HEK293T (cell line): ENCODE results near the gene LIG3.

Experiments used
- CTCF ChIA-PET: fragments of 350-600 bp; formaldehyde crosslinking; extraction: SDS; loops from one replicate; lab custom pipeline; 2021; ENCODE audit warnings: antibody characterized with exemption, inconsistent platforms; lab: Yijun Ruan, JAX
- POLR2A ChIA-PET: fragments of 350-600 bp; formaldehyde crosslinking; extraction: SDS; loops from one replicate; lab custom pipeline; 2020; ENCODE audit warnings: antibody characterized with exemption, inconsistent platforms; lab: Yijun Ruan, JAX
- DNase-seq: peaks from one replicate; pipeline ENCODE4 v3.0.0; 2012; ENCODE audit warnings: mixed read lengths; ENCODE audit errors: extremely low spot score
- ARNT ChIP-seq: fragments of 450-650 bp; IDR thresholded peaks from 2 replicates; pipeline ENCODE4 v1.6.1; 2017; ENCODE audit warnings: mild to moderate bottlenecking
- BHLHE40 ChIP-seq: fragments of 450-650 bp; IDR thresholded peaks from 2 replicates; pipeline ENCODE4 v1.6.1; 2016; ENCODE audit warnings: mild to moderate bottlenecking, moderate library complexity, borderline replicate concordance
- CTBP1 ChIP-seq: fragments of 450-650 bp; IDR thresholded peaks from 2 replicates; pipeline ENCODE4 v1.6.1; 2016; ENCODE audit warnings: borderline replicate concordance
- ELF4 ChIP-seq: fragments of 450-650 bp; IDR thresholded peaks from 2 replicates; pipeline ENCODE4 v1.6.1; 2017; ENCODE audit warnings: antibody characterized with exemption
- FOXA1 ChIP-seq: fragments of 450-650 bp; IDR thresholded peaks from 2 replicates; pipeline ENCODE4 v1.6.1; 2016; ENCODE audit warnings: mild to moderate bottlenecking
- FOXK2 ChIP-seq: fragments of 450-650 bp; IDR thresholded peaks from 2 replicates; pipeline ENCODE4 v1.6.1; 2016; ENCODE audit warnings: mild to moderate bottlenecking
- FOXM1 ChIP-seq: fragments of 450-650 bp; IDR thresholded peaks from 2 replicates; pipeline ENCODE4 v1.6.1; 2017; ENCODE audit warnings: mild to moderate bottlenecking, borderline replicate concordance
- HDGF ChIP-seq: fragments of 450-650 bp; IDR thresholded peaks from 2 replicates; pipeline ENCODE4 v1.6.1; 2017; ENCODE audit warnings: antibody characterized with exemption, borderline replicate concordance
- L3MBTL2 ChIP-seq: fragments of 450-650 bp; conservative IDR thresholded peaks from 2 replicates; pipeline ENCODE4 v1.6.1; 2016; ENCODE audit warnings: mild to moderate bottlenecking
- LEF1 ChIP-seq: fragments of 450-650 bp; IDR thresholded peaks from 2 replicates; pipeline ENCODE4 v1.6.1; 2017; ENCODE audit warnings: mild to moderate bottlenecking, borderline replicate concordance
- NFRKB ChIP-seq: fragments of 450-650 bp; IDR thresholded peaks from 2 replicates; pipeline ENCODE4 v1.6.1; 2016; ENCODE audit warnings: mild to moderate bottlenecking, moderate library complexity
- PKNOX1 ChIP-seq: fragments of 450-650 bp; IDR thresholded peaks from 2 replicates; pipeline ENCODE4 v1.6.1; 2016
- SP1 ChIP-seq: fragments of 450-650 bp; IDR thresholded peaks from 2 replicates; pipeline ENCODE4 v1.6.1; 2017
- SUZ12 ChIP-seq: fragments of 450-650 bp; IDR thresholded peaks from 2 replicates; pipeline ENCODE4 v1.6.1; 2016; ENCODE audit warnings: mild to moderate bottlenecking
- TARDBP ChIP-seq: fragments of 450-650 bp; IDR thresholded peaks from 2 replicates; pipeline ENCODE4 v1.6.1; 2016
- ZNF384 ChIP-seq: fragments of 450-650 bp; IDR thresholded peaks from 2 replicates; pipeline ENCODE4 v1.6.1; 2016

The LIG3 gene

GRCh38 chr17:35051579-35052240 lies 71.4 kb downstream of the LIG3 start:
- TF ChIP-seq ELF4 (no peak), SUZ12 (no peak), FOXM1 (no peak), LEF1 (no peak), BHLHE40 (no peak), SP1 (no peak), ZNF384 (no peak), TARDBP (no peak), L3MBTL2 (no peak), CTBP1 (no peak), FOXK2 (no peak), NFRKB (no peak), ARNT (no peak), HDGF (no peak), FOXA1 (no peak), PKNOX1 (no peak)
- ChIA-PET POLR2A (no interaction called here), CTCF (no interaction called here)
- DNase-seq: no peak

GRCh38 chr17:35052241-35052610 lies 71.9 kb downstream of the LIG3 start:
- DNase-seq: no peak
- TF ChIP-seq HDGF (no peak), ARNT (no peak), FOXK2 (no peak), TARDBP (no peak), NFRKB (no peak), ZNF384 (no peak)
- ChIA-PET POLR2A (no interaction called here), CTCF (no interaction called here)

- ChIA-PET POLR2A (no interaction called here), CTCF (no interaction called here)
- TF ChIP-seq FOXK2 (no peak), BHLHE40 (no peak), TARDBP (no peak), SP1 (no peak), PKNOX1 (no peak), CTBP1 (no peak), ZNF384 (no peak), HDGF (no peak), ARNT (no peak), L3MBTL2 (no peak), ELF4 (no peak), LEF1 (no peak), FOXM1 (no peak), NFRKB (no peak), FOXA1 (no peak)
- no peak for DNase-seq
Observed at GRCh38 chr17:35052780-35053179, 72.5 kb downstream of the LIG3 start.

GRCh38 chr17:35053204-35053603 lies 72.9 kb downstream of the LIG3 start:
- ChIA-PET POLR2A (no interaction called here), CTCF (no interaction called here)
- no peak for DNase-seq
- no peak for TF ChIP-seq SP1

GRCh38 chr17:35056013-35056412 lies 75.7 kb downstream of the LIG3 start:
- TF ChIP-seq BHLHE40 (no peak), ARNT (no peak), ELF4 (no peak), PKNOX1 (no peak), NFRKB (no peak), FOXK2 (no peak), ZNF384 (no peak), LEF1 (no peak), L3MBTL2 (no peak), FOXM1 (no peak), TARDBP (no peak), HDGF (no peak), FOXA1 (no peak), SUZ12 (no peak), CTBP1 (no peak), SP1 (no peak)
- CTCF ChIA-PET: no interaction called here
- no peak for DNase-seq
- POLR2A ChIA-PET: no interaction called here

- no peak for DNase-seq
- CTCF ChIA-PET: no interaction called here
- POLR2A ChIA-PET: no interaction called here
Observed at GRCh38 chr17:35057332-35057915, 77.1 kb downstream of the LIG3 start.

More at GRCh38 chr17:35057332-35057915, 77.1 kb downstream of the LIG3 start:
- no peak for TF ChIP-seq L3MBTL2
- TF ChIP-seq BHLHE40: no peak
- TF ChIP-seq CTBP1: no peak
- TF ChIP-seq LEF1: no peak
- no peak for TF ChIP-seq ARNT
- no peak for TF ChIP-seq HDGF
- no peak for TF ChIP-seq SUZ12
- no peak for TF ChIP-seq SP1
- TF ChIP-seq PKNOX1: no peak
- no peak for TF ChIP-seq FOXK2
- no peak for TF ChIP-seq FOXA1
- TF ChIP-seq FOXM1: no peak
